TTC549 (cell line): ENCODE results near the gene ILKAP.

Source experiments
- FAIRE-seq: peaks from 2 replicates; lab custom pipeline; 2012; peaks lifted over from hg19 to GRCh38; lab: Jason Lieb, UNC

Gene ILKAP

DNA sequence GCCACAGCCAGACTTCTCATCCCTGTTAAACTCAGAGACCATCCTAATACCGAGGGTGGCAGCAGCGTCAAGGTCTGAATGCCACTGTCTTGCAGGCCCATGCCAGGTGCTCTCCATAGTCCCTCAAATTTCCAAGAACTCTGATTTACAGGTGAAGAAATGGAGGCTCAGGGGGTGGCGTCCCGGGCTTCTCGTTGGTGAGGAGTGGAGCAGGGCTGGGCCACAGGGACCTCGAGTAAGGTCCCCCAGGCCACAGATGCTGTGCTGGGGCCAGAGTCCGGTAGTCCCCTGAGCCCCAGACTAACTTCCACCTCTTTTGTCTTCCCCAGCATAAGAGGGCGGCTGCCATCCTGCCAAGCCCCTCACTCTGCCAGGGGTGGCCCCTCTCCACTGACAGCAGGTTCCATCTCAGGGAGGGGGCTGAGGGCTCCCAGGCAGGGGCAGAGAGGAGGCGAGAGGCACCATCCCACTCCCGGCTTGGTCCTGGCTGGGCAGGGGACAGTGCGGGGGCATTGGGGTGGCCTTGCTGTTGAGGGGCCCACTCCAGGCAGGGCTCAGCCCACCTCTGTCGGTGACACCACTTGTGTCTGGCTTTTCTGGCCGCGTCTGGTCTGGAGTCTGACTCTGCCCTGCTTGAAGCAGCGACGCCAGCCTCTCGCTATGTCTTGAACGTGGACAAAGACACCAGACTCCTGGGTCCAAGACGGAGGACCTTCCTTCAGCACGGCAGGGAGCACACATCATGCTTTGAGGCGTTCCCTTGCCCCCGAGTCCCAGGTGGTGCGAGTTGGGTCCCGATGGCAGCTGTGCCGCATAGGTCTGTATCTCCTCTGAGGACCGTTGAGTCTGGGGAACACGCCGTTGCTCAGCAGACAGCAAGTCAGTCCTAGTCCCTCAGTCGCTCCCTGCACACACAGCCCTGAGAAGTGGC, 80.9 kb downstream of the ILKAP start:
- FAIRE-seq = no peak

GRCh38 chr2:238121511-238122286, 81.8 kb downstream of the ILKAP start:
- no peak for FAIRE-seq

GRCh38 chr2:238120463-238121298, 82.8 kb downstream of the ILKAP start:
- no peak for FAIRE-seq
